GM18861 (cell line): ENCODE data around the gene VGLL3.

Experiments used
- ATAC-seq: cut with Tn5 transposase; IDR thresholded peaks from one replicate; pipeline ENCODE4 v1.9.1; 2021; ENCODE audit not compliant: unreplicated experiment

The VGLL3 gene

DNA sequence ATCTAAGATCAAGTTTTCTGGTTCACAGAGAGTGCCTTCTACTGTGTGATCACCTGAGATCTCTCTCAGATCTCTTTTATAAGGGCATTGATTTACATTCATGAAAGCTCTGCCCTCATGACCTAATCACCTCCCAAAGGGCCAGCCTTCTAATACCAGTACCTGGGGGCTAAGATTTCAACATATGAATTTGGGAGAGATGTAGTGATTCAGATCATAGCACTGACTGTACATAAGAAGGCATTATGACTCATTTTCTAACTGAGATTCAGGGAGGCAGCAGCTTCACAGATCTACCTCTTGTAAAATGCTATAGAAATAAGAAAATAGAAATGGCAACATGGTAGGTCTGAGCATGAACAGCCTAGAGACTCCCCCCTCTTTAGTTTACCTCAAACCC is 39.6 kb downstream of the VGLL3 start:
- ATAC-seq, result no peak

DNA sequence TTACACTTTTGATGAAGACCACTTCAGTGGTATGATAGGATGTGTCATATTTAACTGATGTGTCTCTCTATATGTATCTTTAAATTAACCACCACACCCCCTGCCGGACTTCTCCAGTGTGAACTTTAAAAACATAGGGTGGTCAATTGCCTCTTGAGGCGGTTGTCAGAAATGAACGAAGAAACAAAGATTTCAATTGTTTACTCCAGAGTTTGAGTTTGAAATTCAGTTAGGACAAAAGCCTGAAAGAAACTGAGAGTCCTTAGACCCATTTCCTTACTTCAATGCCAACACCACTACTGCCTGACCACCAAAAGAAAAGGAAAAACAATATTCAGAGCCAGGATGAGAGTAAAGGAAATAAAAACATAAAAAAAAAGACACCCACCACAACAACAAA is 40.2 kb downstream of the VGLL3 start:
- no peak for ATAC-seq

DNA sequence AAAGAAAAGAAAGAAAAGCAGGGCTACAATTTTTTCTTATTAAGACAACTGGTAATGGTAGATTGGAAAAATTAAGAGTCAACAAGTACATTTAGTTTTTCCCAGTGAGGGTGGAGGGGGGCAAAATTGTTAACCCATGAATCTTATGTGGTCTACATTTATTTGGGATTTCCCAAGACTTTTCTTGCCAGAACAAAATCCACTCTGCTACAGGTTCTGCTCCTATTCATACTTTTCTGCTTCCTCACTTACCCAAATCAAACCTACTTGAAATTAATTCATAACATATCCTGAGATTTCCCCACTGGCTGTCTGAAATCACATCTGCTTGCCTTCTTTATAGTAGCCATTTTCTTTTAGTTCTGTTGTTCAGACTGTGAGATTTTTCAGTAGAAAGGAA is 41.1 kb downstream of the VGLL3 start:
- ATAC-seq, result no peak

DNA sequence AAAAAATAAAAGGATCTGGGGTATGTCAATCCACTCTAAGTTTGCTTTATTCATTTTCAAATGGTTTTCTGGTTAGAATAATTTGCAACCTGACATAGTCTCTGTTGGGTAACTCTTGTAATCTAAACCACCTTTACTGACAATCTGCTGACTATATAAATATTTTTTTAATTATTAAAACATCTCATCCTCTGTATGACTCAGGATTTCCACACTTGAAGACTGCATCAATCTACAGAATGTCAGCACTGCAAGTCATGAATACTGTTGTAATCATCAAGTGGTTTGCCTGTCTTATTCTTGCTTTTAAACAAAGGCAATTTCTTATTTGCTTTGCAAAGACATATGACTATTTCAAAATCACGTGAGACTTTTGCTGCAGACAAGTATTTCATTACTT is 42.1 kb downstream of the VGLL3 start:
- no peak for ATAC-seq

DNA sequence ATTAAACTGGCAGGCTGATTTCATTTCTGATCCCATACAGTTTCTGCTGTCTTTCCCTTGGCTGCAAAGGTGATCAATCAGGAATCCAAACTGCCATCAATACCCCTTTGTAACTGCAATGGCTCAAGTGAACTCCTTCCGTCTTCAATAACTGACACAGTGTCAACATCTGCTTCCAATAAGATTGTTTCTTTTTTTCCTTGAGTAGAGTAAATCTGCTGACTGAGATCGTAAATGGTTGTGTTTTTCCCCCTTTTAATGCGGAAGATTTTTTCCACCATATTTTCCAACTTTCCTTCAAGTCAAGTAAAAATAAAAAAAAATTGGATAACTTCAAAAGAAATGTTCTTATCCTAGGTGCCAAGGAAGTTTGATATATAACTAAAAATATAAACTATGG is 48.7 kb downstream of the VGLL3 start:
- ATAC-seq, result no peak

DNA sequence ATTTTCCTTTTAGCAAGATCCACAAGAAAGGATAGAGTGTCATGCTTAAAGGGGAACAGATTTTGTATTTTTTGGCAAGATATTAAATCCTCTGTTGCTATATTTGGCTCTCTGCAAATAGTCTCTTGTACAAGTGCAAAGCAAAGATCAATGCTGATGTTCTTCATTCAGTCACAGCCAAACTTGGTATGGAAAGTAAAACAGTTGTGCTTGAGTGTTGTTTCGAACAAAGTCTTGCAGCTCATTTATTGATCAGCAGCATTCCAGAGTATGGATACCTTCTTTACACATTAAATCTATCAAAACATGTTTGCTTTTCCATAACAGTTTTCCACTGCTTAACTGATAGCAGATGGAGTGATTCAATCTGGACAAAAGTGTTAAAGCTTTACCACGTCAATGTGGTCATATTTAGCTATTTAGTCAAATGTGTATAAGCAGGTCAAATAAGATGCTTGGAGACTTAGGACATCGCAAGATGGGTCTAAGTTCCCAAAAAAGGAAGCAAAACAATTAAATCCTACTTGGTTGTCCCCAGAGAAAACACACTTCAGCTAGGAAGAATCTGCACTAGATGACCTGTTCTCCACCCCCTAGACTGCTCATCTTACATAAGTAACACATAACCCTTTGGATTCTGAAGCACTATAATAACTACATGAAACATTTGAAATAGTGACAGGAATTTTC is 52.4 kb downstream of the VGLL3 start:
- ATAC-seq, result no peak

DNA sequence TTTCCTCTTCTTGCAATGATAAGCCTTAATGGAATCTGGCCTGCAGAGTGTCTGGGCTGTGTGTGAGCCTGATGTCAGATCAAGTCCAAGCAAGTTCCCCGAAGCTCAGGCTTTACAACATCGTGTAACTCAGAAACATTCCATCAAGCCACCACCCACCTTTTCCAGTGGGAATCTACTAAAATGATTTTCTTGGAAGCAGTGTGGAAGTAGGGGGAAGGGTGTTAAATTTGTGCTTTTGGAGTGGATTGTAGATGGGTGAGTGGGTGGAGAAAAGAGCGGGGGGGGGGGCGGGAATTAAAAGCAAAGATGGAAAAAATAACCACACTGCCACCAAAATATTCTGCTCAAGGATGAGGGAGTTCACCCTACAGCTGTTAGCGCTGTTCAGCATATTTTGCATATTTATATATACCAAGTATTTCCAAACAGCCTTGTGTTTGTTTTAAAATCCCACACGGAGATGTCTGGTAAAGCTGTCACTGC is 53.6 kb downstream of the VGLL3 start:
- no peak for ATAC-seq

DNA sequence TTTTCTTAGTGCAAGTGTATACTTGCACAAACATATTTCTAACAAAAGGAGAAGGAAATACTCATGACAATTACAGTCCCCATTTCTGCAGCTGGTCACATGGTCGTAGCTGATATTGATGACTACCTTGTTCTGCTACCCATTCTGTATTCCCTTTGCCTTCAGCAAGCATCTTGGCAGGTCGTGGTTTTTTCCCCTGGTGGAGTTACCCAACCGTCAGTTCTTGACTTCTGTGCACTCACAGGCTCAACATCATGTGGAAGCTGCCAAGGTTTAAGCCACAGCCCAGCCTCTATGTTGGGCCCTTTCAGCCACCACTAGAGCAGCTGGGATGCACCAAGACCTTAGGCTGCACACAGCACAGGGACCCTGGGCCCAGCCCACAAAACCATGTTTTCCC is 56.1 kb downstream of the VGLL3 start:
- no peak for ATAC-seq

DNA sequence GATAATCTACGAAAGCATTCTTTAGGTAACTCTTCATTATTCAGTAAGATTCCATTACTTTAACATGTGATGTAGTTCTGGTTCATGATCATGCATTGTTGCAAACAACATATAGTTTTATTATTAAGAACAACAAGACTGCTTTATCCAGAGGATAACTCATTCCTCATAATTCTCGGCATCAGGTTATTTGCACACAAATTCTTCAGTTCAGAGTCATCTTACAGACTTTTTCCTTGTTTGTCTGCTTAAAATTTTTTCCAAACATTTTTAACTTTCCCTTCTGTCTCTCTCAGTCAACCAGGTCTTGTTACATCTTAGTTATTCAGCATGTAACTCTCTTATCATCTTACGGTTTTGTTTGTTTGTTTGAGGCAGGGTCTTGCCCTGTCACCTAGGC is 60.1 kb downstream of the VGLL3 start:
- no peak for ATAC-seq

DNA sequence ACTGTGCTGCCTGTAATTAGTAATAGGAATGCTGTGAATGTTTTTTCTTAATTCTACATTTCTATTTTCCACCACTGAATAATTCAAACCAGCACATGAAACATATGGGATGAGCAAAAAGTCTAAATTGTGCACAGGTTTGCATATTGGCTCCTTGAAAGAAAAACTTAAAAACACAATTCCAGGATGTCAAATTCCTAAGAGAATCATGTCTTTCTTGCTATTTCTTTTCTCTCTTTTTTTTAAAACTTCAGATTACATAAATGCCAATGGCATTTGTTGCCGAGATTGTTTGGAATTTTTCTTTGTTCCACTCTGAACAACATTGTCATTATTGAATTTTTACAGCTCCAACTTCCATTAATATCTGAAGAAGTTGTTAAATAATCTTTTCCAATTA is 60.8 kb downstream of the VGLL3 start:
- no peak for ATAC-seq

DNA sequence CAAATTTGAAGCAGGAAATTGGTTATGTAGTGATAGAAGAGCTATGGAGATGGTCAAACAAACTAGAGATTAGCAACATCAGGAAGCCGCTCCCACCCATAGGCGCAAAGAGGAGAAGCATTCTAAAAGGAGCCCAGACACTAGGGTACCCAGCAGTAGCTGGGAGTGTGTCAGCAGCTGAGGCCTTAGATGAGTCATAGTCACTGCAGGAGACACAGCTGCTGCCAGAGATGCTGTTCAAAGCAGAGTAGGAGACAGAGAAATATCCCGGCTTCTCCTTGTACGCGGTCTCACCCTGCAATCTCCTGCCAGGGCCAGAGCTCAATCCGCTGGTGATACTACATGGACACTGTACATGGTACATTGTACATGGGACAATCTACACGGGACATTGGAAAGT is 61.9 kb downstream of the VGLL3 start:
- ATAC-seq, result no peak

DNA sequence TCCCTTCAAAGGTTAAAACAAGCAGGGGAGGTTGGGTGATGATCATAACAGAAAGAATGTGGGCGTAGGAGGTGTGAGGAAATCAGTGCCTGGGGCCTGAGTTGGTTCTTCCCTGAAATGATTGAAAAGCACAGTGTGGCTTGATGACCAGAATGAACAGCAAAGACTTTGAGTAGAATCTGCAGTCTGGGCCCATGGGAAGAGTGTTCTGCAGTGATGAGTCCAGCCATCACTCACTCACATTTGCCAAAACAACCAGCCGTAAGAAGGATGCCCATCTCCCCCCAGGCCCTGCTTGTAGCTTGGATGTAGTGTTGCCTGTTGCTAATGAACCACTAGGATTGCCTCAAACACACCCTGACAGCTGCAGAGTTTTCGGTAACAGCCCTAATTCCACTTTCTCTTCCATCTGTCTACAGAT is 67.9 kb downstream of the VGLL3 start:
- ATAC-seq, result no peak

DNA sequence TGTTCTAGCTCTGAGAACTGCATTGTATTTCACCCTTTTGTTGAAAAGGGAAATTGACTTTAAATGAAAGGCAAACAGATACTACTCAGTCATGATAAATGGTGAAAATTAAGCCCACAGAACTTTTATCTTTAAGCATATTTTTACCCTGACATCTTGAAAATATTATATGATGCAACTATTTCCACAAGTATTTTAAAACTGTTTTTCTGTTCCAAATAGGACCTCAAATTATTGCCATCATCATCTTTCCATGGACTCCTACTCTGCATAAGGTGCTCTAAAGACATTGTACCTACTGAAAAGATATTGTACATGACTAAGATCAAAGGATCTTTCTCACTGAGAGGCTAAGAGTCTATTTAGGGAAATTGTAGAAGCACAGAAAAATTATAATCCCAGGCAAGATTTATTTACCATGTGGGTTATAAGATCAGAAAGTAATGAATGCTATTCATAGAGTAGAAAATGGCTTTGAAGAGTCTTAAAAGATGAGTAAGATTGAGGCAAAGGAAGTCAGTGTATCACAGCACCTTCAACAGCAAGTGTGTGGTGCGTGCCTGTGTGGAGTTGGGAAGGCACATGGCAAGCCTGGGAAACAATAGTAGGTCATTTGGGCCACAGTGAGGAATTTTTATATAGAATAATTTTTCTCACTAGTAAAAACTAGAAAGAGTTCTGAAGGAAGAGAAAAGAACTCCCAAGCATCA is 68.8 kb downstream of the VGLL3 start:
- ATAC-seq, result no peak

DNA sequence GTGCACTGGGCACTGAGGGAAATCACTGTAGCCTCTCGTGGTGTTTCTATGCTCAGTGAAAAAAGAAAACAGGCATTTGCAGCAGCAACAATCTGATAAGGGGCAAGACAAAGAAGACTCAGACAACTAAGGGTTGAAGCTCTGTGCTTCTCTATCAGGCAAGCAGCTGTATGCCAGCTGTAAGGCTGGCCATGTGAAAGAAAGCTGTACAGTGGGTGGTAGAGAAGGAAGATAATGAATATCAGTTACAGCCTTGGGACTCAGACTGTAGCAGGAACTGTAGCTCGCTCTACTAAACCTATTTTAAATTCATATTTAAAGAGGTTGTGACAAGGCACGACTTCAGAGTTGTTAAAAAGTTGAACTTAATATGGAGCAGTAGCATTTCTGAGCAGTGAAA is 76.3 kb downstream of the VGLL3 start:
- ATAC-seq, result no peak

DNA sequence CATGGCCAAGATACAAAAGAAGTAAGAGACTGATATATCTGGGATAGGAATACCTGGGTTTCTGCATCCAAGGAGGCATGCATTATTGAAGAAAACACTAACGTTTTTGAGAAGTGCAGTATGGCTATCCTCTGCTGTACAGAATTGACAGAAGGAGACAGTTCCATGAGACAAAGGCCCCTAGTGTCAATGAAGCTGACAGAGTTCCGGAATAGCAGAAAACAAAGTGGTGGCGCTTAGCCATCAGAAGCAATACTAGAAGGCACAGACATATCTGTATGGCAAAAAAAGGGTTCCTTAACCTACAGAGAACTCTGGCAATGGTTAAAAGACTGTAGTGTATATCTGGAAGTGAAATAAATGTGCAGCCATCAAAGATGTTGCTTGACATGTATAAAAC is 77.8 kb downstream of the VGLL3 start:
- no peak for ATAC-seq

DNA sequence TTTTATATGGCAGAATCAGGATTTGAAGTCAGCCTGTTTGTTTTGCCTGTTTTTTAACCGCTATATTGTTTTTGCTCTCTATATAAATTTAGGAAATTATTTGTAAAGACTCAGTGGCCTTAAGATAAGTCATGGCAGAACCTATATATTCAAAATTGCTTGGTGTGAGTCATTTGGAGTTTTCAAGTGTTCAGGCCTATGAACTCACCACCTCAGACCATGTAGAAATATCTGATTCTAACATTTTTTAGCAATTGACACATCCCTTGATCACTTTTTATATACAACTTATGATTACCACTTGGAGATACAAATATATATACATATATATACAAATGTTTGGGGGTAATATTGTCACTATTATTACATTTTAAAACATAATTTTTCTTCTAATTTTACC is 95.7 kb downstream of the VGLL3 start:
- no peak for ATAC-seq

DNA sequence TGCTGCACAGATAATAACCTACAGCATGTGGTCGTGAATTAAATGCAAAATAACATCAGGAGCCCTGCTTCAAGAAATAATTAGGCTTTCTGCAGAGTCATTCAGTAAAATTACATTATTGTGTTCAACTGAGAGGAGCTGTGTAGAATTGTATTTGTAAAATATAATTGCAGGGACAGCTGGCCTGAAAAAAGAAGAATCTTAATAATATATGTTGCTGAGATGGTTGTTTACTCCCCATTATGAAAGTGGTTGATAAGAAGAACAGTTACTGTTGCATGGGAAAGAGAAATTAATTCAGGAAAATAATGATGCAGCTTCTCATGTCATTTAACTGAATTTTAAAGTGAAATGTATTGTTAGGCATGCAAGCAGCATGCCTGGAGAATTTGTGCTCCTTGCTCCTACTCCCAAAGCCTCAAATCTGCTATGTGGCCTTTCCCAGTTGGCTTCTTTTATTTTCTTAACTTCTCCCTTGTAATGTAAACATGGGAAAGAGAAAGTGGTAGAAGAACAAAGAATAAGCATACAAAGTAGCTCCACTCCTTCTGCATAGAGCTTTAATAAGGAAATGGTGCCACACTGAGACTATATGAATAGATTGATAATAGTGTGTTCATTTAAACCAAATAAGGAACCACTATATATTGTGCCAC is 100.1 kb downstream of the VGLL3 start:
- no peak for ATAC-seq
